Activated T-helper 17 cell treated with anti-CD3 and anti-CD28 coated beads, Interleukin-2, amount 50 U/mL, for 72 hours (primary cell): Measurements from ENCODE around the gene DEDD. TPM values are rescaled to one million over a fixed set of nuclear protein-coding genes. Genes with fewer than 3 reads are reported as not detected.

Experiments used
- ATAC-seq: fragments of 150-1000 bp; cut with Tn5 transposase; replicated peaks from 2 replicates; pipeline ENCODE4 v1.10.0; 2021; ENCODE audit warnings: mild to moderate bottlenecking, moderate library complexity
- H3K27ac Mint-ChIP-seq: one replicate; pipeline ENCODE4 v1.8.0; 2022; ENCODE audit warnings: mixed read lengths
- H3K27me3 Mint-ChIP-seq: one replicate; pipeline ENCODE4 v1.8.0; 2022; ENCODE audit warnings: mixed read lengths
- H3K36me3 Mint-ChIP-seq: one replicate; pipeline ENCODE4 v1.8.0; 2022; ENCODE audit warnings: low read depth, mild to moderate bottlenecking, mixed read lengths
- H3K4me1 Mint-ChIP-seq: one replicate; pipeline ENCODE4 v1.8.0; 2022; ENCODE audit warnings: mixed read lengths
- H3K4me3 Mint-ChIP-seq: one replicate; pipeline ENCODE4 v1.8.0; 2022; ENCODE audit warnings: mild to moderate bottlenecking, mixed read lengths
- H3K9me3 Mint-ChIP-seq: one replicate; pipeline ENCODE4 v1.8.0; 2022; ENCODE audit warnings: mixed read lengths
- total RNA-seq, 2 donors: library from RNA; stranded (reverse); gene quantifications; one replicate each; pipeline ENCODE4 v1.2.3, GENCODE V29; 2022

Gene DEDD
- total RNA-seq, 2 donors from 2014 or later, result 39.9 to 41.3 TPM

GRCh38 chr1:161071886-161072371, 60.5 kb downstream of the DEDD start:
- ATAC-seq, result no peak
- H3K4me3 Mint-ChIP-seq, result peak overlapping the region; percentile 82
- peak overlapping the region; percentile 37 for H3K27ac Mint-ChIP-seq
- peaks cover 21% of the 10 kb centered on the region for H3K4me1 Mint-ChIP-seq
- H3K36me3 Mint-ChIP-seq, result peaks cover 29% of the 10 kb centered on the region
- H3K27me3 Mint-ChIP-seq, result no peaks in the 10 kb centered on the region
- no peaks in the 10 kb centered on the region for H3K9me3 Mint-ChIP-seq

Other genes with a start within 250 kb of the DEDD start
- gene ITLN1, start 247.5 kb downstream of the DEDD start, total RNA-seq, result not detected
- not detected for gene ITLN2, start 177.9 kb downstream of the DEDD start, total RNA-seq
- 100 to 1,000 TPM in 1 of 2 donors, 10 to 100 TPM in 1; 13.0 to 110 TPM for gene F11R, start 111.5 kb downstream of the DEDD start, total RNA-seq
- gene TSTD1, start 93.7 kb downstream of the DEDD start, total RNA-seq, result 100 to 1,000 TPM in 1 of 2 donors, 10 to 100 TPM in 1; 38.7 to 119 TPM
- 10 to 100 TPM; 51.6 to 66.9 TPM for gene USF1, start 86.7 kb downstream of the DEDD start, total RNA-seq
- 100 to 1,000 TPM; 180 to 207 TPM for gene ARHGAP30, start 62.8 kb downstream of the DEDD start, total RNA-seq
- gene NECTIN4, start 43.1 kb downstream of the DEDD start, total RNA-seq, result under 1 TPM; 0.22 to 0.32 TPM
- gene KLHDC9, start 34.3 kb downstream of the DEDD start, total RNA-seq, result not detected
- gene PFDN2, start 14.6 kb downstream of the DEDD start, total RNA-seq, result 100 to 1,000 TPM in 1 of 2 donors, 10 to 100 TPM in 1; 72.1 to 107 TPM
- gene NIT1, start 14.6 kb downstream of the DEDD start, total RNA-seq, result 10 to 100 TPM; 38.9 to 74.6 TPM
- 100 to 1,000 TPM; 184 to 209 TPM for gene UFC1, start 21.3 kb upstream of the DEDD start, total RNA-seq
- 10 to 100 TPM; 28.6 to 30.1 TPM for gene USP21, start 26.8 kb upstream of the DEDD start, total RNA-seq
- 10 to 100 TPM; 27.3 to 44.9 TPM for gene PPOX, start 33.8 kb upstream of the DEDD start, total RNA-seq
- 10 to 100 TPM; 55.7 to 60.9 TPM for gene B4GALT3, start 44.8 kb upstream of the DEDD start, total RNA-seq
- 1 to 10 TPM; 2.2 to 3.1 TPM for gene ADAMTS4, start 66.4 kb upstream of the DEDD start, total RNA-seq
- 100 to 1,000 TPM in 1 of 2 donors, 10 to 100 TPM in 1; 96.5 to 102 TPM for gene NDUFS2, start 69.7 kb upstream of the DEDD start, total RNA-seq
- gene FCER1G, start 82.6 kb upstream of the DEDD start, total RNA-seq, result 1 to 10 TPM; 1.1 to 2.2 TPM
- not detected for gene APOA2, start 91.0 kb upstream of the DEDD start, total RNA-seq
- gene TOMM40L, start 93.4 kb upstream of the DEDD start, total RNA-seq, result 10 to 100 TPM in 1 of 2 donors, 1 to 10 TPM in 1; 9.2 to 20.2 TPM
- not detected for gene NR1I3, start 105.5 kb upstream of the DEDD start, total RNA-seq
- gene PCP4L1, start 126.1 kb upstream of the DEDD start, total RNA-seq, result under 1 TPM; 0.86 to 0.90 TPM
- gene MPZ, start 177.3 kb upstream of the DEDD start, total RNA-seq, result 10 to 100 TPM in 1 of 2 donors, 1 to 10 TPM in 1; 4.9 to 12.1 TPM
- 100 to 1,000 TPM; 144 to 222 TPM for gene SDHC, start 181.7 kb upstream of the DEDD start, total RNA-seq
- 1 to 10 TPM in 1 of 2 donors, not detected in 1; 2.7 TPM for gene CFAP126, start 235.2 kb upstream of the DEDD start, total RNA-seq